Endothelial cell of umbilical vein (primary cell): ENCODE measurements around the gene CCDC27. TPM values are rescaled to one million over a fixed set of nuclear protein-coding genes. Genes with fewer than 3 reads are reported as not detected.

Source experiments
- BruUV-seq: library from RNA; stranded (reverse); fragments of 400-500 nt; replicated peaks from 2 replicates; lab custom pipeline; 2021; lab: Mats Ljungman, UMichigan
- CTCF ChIA-PET: fragments of 300-600, 350-600 bp; sonication (Branson Sonifier 250); formaldehyde crosslinking; loops from one replicate; lab custom pipeline; 2021; ENCODE audit warnings: antibody characterized with exemption, inconsistent platforms; lab: Charles Lee
- POLR2A ChIA-PET: fragments of 300-600, 350-600 bp; sonication (Branson Sonifier 250); formaldehyde crosslinking; loops from one replicate; lab custom pipeline; 2021; ENCODE audit warnings: antibody characterized with exemption, inconsistent platforms; lab: Charles Lee
- DNase-seq: peaks from one replicate; pipeline ENCODE4 v3.0.0-alpha.2; 2011; ENCODE audit warnings: low read depth, low spot score
- FAIRE-seq: peaks from 2 replicates; lab custom pipeline; 2011; peaks lifted over from hg19 to GRCh38; lab: Jason Lieb, UNC
- H2AFZ ChIP-seq: 2 replicates; pipeline ENCODE4 v1.6.0; 2012; ENCODE audit warnings: low read depth, low read length, control low read depth, inconsistent platforms
- H3K27ac ChIP-seq: 2 replicates; pipeline ENCODE4 v1.5.1; 2011; ENCODE audit warnings: low read depth, mild to moderate bottlenecking, control low read depth, low read length, moderate library complexity; ENCODE audit not compliant: insufficient read depth
- H3K27me3 ChIP-seq, 2 experiments: 2 replicates each; pipeline versions ENCODE4 v1.6.0 to v1.6.1; 2011; ENCODE audit warnings: low read length in 2 of 2, mixed read lengths in 1 of 2; ENCODE audit not compliant: control insufficient read depth in 2 of 2, insufficient read depth in 2 of 2
- H3K36me3 ChIP-seq, 2 experiments: 2 replicates in 1 of 2; 3 replicates in 1 of 2; pipeline ENCODE4 v1.5.1; 2011; ENCODE audit warnings: low read length in 2 of 2, mild to moderate bottlenecking in 1 of 2, moderate library complexity in 1 of 2; ENCODE audit not compliant: control insufficient read depth in 2 of 2, insufficient read depth in 2 of 2; ENCODE audit errors: extremely low read depth in 1 of 2
- H3K4me1 ChIP-seq: 3 replicates; pipeline ENCODE4 v1.5.1; 2011; ENCODE audit warnings: mild to moderate bottlenecking, low read length; ENCODE audit not compliant: control insufficient read depth, insufficient read depth; ENCODE audit errors: extremely low read depth
- H3K4me2 ChIP-seq: 2 replicates; pipeline ENCODE4 v1.6.1; 2011; ENCODE audit warnings: low read length, control low read depth, mixed read lengths; ENCODE audit not compliant: insufficient read depth
- H3K4me3 ChIP-seq, 3 experiments: fragments of 200-600 bp in 1 of 3; sonication (generic), shearing (Covaris generic) in 1 of 3; replicated peaks in 1 of 3; 2 replicates each; pipeline ENCODE4 v1.5.1; 2011 to 2016; ENCODE audit warnings: control low read depth in 3 of 3, low read length in 3 of 3, mild to moderate bottlenecking in 2 of 3, inconsistent platforms in 1 of 3, low read depth in 1 of 3, moderate library complexity in 1 of 3; ENCODE audit not compliant: insufficient read depth in 1 of 3
- H3K79me2 ChIP-seq: 2 replicates; pipeline ENCODE4 v1.6.0; 2012; ENCODE audit warnings: low read length, inconsistent platforms; ENCODE audit not compliant: control insufficient read depth, insufficient read depth
- H3K9ac ChIP-seq: replicated peaks from 2 replicates; pipeline ENCODE3; 2011; ENCODE audit warnings: low read length, control low read depth; ENCODE audit not compliant: insufficient read depth; ENCODE audit errors: extremely low read depth
- H3K9me1 ChIP-seq: replicated peaks from 3 replicates; pipeline ENCODE4 v1.6.0; 2011; ENCODE audit warnings: mild to moderate bottlenecking, low read length; ENCODE audit not compliant: control insufficient read depth, insufficient read depth; ENCODE audit errors: extremely low read depth
- H3K9me3 ChIP-seq: replicated peaks from 2 replicates; pipeline ENCODE4 v1.5.1; 2012; ENCODE audit warnings: low read length, inconsistent platforms; ENCODE audit not compliant: control insufficient read depth, insufficient read depth
- H4K20me1 ChIP-seq: replicated peaks from 2 replicates; pipeline ENCODE3; 2011; ENCODE audit warnings: mild to moderate bottlenecking, low read length; ENCODE audit not compliant: control insufficient read depth, insufficient read depth; ENCODE audit errors: extremely low read depth
- EZH2 ChIP-seq: IDR thresholded peaks from 2 replicates; pipeline ENCODE4 v1.6.1; 2012; ENCODE audit warnings: borderline replicate concordance, low read depth, mild to moderate bottlenecking, moderate library complexity, low read length, inconsistent platforms; ENCODE audit not compliant: severe bottlenecking
- FOS ChIP-seq: IDR thresholded peaks from 2 replicates; pipeline ENCODE4 v1.6.1; 2011; ENCODE audit warnings: mild to moderate bottlenecking, low read length, moderate library complexity, borderline replicate concordance; ENCODE audit not compliant: insufficient read depth
- GATA2 ChIP-seq: IDR thresholded peaks from 2 replicates; pipeline ENCODE4 v1.7.0; 2011; ENCODE audit warnings: low read depth, mild to moderate bottlenecking, moderate library complexity, mixed read lengths, low read length; ENCODE audit not compliant: insufficient read length, insufficient read depth
- JUN ChIP-seq: IDR thresholded peaks from 2 replicates; pipeline ENCODE4 v1.6.1; 2011; ENCODE audit warnings: borderline replicate concordance, low read depth; ENCODE audit not compliant: insufficient read length, insufficient read depth
- MYC ChIP-seq: IDR thresholded peaks from one replicate; pipeline ENCODE4 v1.6.1; 2011; ENCODE audit warnings: mild to moderate bottlenecking, low read depth, low read length
- POLR2A ChIP-seq: IDR thresholded peaks from 2 replicates; pipeline ENCODE4 v1.6.1; 2012; ENCODE audit warnings: low read depth, mild to moderate bottlenecking, control low read depth, low read length
- POLR2AphosphoS5 ChIP-seq: IDR thresholded peaks from 2 replicates; pipeline ENCODE4 v1.6.1; 2012; ENCODE audit warnings: low read depth, mild to moderate bottlenecking, control low read depth, low read length, moderate library complexity; ENCODE audit not compliant: insufficient read depth
- dilution Hi-C: fragments of 300-500 bp; cut with MboI; formaldehyde crosslinking; loops from one replicate; pipeline ENCODE4 v1.15.0; 2019; ENCODE audit warnings: low sequenced_read_pairs; ENCODE audit not compliant: extremely low pct_ligation_motif_present
- intact Hi-C: fragments of 100-400 bp; cut with micrococcal nuclease; formaldehyde crosslinking; loops from one replicate; pipeline ENCODE4 v1.10.0; 2022
- polyA plus RNA-seq, 4 experiments: library from polyadenylated mRNA; depleted of rRNA in 3 of 4; stranded (reverse) in 3 of 4; unstranded in 1 of 4; fragments of >200 nt; gene quantifications; 2 replicates each; pipeline versions ENCODE4 v1.2.1 to v1.2.3, GENCODE V29; 2011 to 2012; ENCODE audit warnings: missing spikeins in 1 of 4
- total RNA-seq: library from RNA; stranded (reverse); gene quantifications from 2 replicates; pipeline ENCODE4 v1.2.3, GENCODE V29; 2021
- TF ChIP-seq, protein P1 (sequence below): IDR thresholded peaks from 2 replicates; pipeline ENCODE4 v1.6.1; 2011; ENCODE audit not compliant: insufficient read depth, insufficient read length
- TF ChIP-seq, protein P2 (sequence below), 2 donors: IDR thresholded peaks; 1 replicate in 1 of 2; 2 replicates in 1 of 2; pipeline ENCODE4 v1.5.1; 2011; ENCODE audit warnings: low read length in 2 of 2, mild to moderate bottlenecking in 2 of 2, moderate library complexity in 2 of 2, control low read depth in 1 of 2, inconsistent platforms in 1 of 2, low read depth in 1 of 2; ENCODE audit not compliant: insufficient read depth in 1 of 2; ENCODE audit errors: extremely low read depth in 1 of 2

Gene CCDC27
- total and polyA plus RNA-seq, 2 donors (not counting 3 experiments of a cell fraction or from before 2014, with no cell fraction given) = not detected

DNA sequence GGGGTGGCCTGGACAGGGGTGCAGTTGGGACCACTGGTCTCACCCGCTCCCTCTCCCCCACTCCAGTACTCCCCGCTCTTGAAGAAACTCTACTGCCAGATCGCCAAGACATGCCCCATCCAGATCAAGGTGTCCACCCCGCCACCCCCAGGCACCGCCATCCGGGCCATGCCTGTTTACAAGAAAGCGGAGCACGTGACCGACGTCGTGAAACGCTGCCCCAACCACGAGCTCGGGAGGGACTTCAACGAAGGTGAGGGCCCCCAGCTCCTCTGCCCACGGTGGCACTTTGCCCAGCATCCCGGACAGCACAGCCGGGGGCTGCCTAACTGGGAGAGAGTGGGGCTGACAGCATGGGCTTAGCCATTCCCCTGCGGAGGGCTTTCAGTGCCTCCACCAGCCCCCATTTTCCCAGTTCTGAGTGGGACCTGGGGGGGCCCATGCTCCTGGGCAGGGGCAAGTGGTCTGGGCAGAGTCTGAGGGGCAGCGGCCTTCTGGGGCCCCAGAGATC, 30.2 kb upstream of the CCDC27 start:
- Histone ChIP-seq H3K9me3 (no peaks in the 10 kb centered on the region), H3K4me2 (no peak overlapping the region), H3K4me1 (no peaks in the 10 kb centered on the region), H3K27me3 (no peaks in the 10 kb centered on the region), H3K9me1 (no peaks in the 10 kb centered on the region), H3K9ac (no peak overlapping the region), H3K79me2 (no peaks in the 10 kb centered on the region), H2AFZ (no peak overlapping the region), H3K27ac (no peak overlapping the region), H3K4me3 (no peak overlapping the region), H4K20me1 (no peaks in the 10 kb centered on the region), H3K36me3 (no peaks in the 10 kb centered on the region)
- no TSS peak for BruUV-seq
- dilution Hi-C loops (no loop called here), intact Hi-C loops (loop anchor here (1.0 to 5.0 kb wide), 2 partner anchors 230 to 272 kb away; no protein-coding TSS in a partner anchor)
- TF ChIP-seq FOS (no peak), GATA2 (no peak), POLR2AphosphoS5 (no peak), JUN (no peak), MYC (no peak), POLR2A (no peak), EZH2 (no peak)
- TF ChIP-seq, protein P1, sequence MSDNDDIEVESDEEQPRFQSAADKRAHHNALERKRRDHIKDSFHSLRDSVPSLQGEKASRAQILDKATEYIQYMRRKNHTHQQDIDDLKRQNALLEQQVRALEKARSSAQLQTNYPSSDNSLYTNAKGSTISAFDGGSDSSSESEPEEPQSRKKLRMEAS = no peak
- TF ChIP-seq, protein P2, sequence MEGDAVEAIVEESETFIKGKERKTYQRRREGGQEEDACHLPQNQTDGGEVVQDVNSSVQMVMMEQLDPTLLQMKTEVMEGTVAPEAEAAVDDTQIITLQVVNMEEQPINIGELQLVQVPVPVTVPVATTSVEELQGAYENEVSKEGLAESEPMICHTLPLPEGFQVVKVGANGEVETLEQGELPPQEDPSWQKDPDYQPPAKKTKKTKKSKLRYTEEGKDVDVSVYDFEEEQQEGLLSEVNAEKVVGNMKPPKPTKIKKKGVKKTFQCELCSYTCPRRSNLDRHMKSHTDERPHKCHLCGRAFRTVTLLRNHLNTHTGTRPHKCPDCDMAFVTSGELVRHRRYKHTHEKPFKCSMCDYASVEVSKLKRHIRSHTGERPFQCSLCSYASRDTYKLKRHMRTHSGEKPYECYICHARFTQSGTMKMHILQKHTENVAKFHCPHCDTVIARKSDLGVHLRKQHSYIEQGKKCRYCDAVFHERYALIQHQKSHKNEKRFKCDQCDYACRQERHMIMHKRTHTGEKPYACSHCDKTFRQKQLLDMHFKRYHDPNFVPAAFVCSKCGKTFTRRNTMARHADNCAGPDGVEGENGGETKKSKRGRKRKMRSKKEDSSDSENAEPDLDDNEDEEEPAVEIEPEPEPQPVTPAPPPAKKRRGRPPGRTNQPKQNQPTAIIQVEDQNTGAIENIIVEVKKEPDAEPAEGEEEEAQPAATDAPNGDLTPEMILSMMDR (IDR thresholded peaks at IDR 0.05; ENCODE audit: extremely low read depth in 1 of 2, insufficient read depth in 1 of 2, low read depth in 1 of 2, low read length in 2 of 2) = no peak
- no peak for FAIRE-seq
- ChIA-PET CTCF (interaction anchor here (0.9 to 1.6 kb wide), 2 partner anchors 8 to 26 kb away, joined by 3 to 5 read pairs; no protein-coding TSS in a partner anchor), POLR2A (interaction anchor here (0.6 kb wide), 1 partner anchor 680 kb away, joined by 4 read pairs; no protein-coding TSS in a partner anchor)
- DNase-seq = no peak
